ENCODE measurements around the gene RBMS3.

GRCh38 chr3:29668728-29669127, 387.9 kb downstream of the RBMS3 start:
- TF ChIP-seq CTCF (IDR thresholded peaks at IDR 0.05): peak; percentile 41
- TF ChIP-seq EZH2phosphoT487 (IDR thresholded peaks at IDR 0.05): no peak
- no peak for TF ChIP-seq EZH2 (IDR thresholded peaks at IDR 0.05)
